ENCODE results near the gene MRPL46.

MRPL46 gene

GRCh38 chr15:88467073-88467934 is at the start of gene MRPL46, which contains the start of gene MRPS11:
Gene MRPL46, minus strand, starts transcription at chr15:88467388. Its CDS starts 11 bp downstream, at chr15:88467377.
Gene MRPS11, plus strand, starts transcription at chr15:88467708. Its CDS starts 10 bp downstream, at chr15:88467718.
- no peak for TF ChIP-seq GATA3 (IDR thresholded peaks at IDR 0.05; ENCODE audit: low read depth, low read length)
- no peak; the same call in 1 of the 2 replicates for TF ChIP-seq GATA2 (IDR thresholded peaks at IDR 0.05; ENCODE audit: low read depth, low read length)

- no peak for TF ChIP-seq GATA2 (IDR thresholded peaks at IDR 0.05; ENCODE audit: low read depth, low read length)
- no peak for TF ChIP-seq GATA3 (IDR thresholded peaks at IDR 0.05; ENCODE audit: low read depth, low read length)
These were observed 46.0 kb upstream of the MRPL46 start for GRCh38 chr15:88513195-88513594.

GRCh38 chr15:88512601-88513000 is 45.4 kb upstream of the MRPL46 start:
- no peak for TF ChIP-seq GATA2 (IDR thresholded peaks at IDR 0.05; ENCODE audit: low read depth, low read length)
- no peak for TF ChIP-seq GATA3 (IDR thresholded peaks at IDR 0.05; ENCODE audit: low read depth, low read length)

- TF ChIP-seq GATA3 (IDR thresholded peaks at IDR 0.05; ENCODE audit: low read depth, low read length) (no peak), GATA2 (IDR thresholded peaks at IDR 0.05; ENCODE audit: low read depth, low read length) (no peak)
These were observed 44.9 kb upstream of the MRPL46 start for GRCh38 chr15:88512078-88512477.

- TF ChIP-seq GATA3 (IDR thresholded peaks at IDR 0.05; ENCODE audit: low read depth, low read length): no peak
- TF ChIP-seq GATA2 (IDR thresholded peaks at IDR 0.05; ENCODE audit: low read depth, low read length): no peak
These were observed 44.0 kb upstream of the MRPL46 start for GRCh38 chr15:88511161-88511560.

GRCh38 chr15:88509964-88510363 is 42.8 kb upstream of the MRPL46 start:
- no peak for TF ChIP-seq GATA2 (IDR thresholded peaks at IDR 0.05; ENCODE audit: low read depth, low read length)
- no peak for TF ChIP-seq GATA3 (IDR thresholded peaks at IDR 0.05; ENCODE audit: low read depth, low read length)

- TF ChIP-seq GATA2 (IDR thresholded peaks at IDR 0.05; ENCODE audit: low read depth, low read length) (no peak), GATA3 (IDR thresholded peaks at IDR 0.05; ENCODE audit: low read depth, low read length) (no peak)
These were observed 42.1 kb upstream of the MRPL46 start for GRCh38 chr15:88509321-88509720.

- TF ChIP-seq GATA2 (IDR thresholded peaks at IDR 0.05; ENCODE audit: low read depth, low read length) (no peak), GATA3 (IDR thresholded peaks at IDR 0.05; ENCODE audit: low read depth, low read length) (no peak)
These were observed 39.4 kb upstream of the MRPL46 start for GRCh38 chr15:88506628-88507027.

GRCh38 chr15:88505721-88506120 is 38.5 kb upstream of the MRPL46 start:
- TF ChIP-seq GATA2 (IDR thresholded peaks at IDR 0.05; ENCODE audit: low read depth, low read length) (no peak), GATA3 (IDR thresholded peaks at IDR 0.05; ENCODE audit: low read depth, low read length) (no peak)

GRCh38 chr15:88504445-88504844 is 37.3 kb upstream of the MRPL46 start:
- no peak for TF ChIP-seq GATA2 (IDR thresholded peaks at IDR 0.05; ENCODE audit: low read depth, low read length)
- no peak for TF ChIP-seq GATA3 (IDR thresholded peaks at IDR 0.05; ENCODE audit: low read depth, low read length)

- TF ChIP-seq GATA3 (IDR thresholded peaks at IDR 0.05; ENCODE audit: low read depth, low read length): no peak
- TF ChIP-seq GATA2 (IDR thresholded peaks at IDR 0.05; ENCODE audit: low read depth, low read length): no peak
These were observed 31.8 kb upstream of the MRPL46 start for GRCh38 chr15:88498996-88499395.

GRCh38 chr15:88497109-88497765 is 30.0 kb upstream of the MRPL46 start:
- TF ChIP-seq GATA2 (IDR thresholded peaks at IDR 0.05; ENCODE audit: low read depth, low read length) (no peak), GATA3 (IDR thresholded peaks at IDR 0.05; ENCODE audit: low read depth, low read length) (no peak)

GRCh38 chr15:88493844-88494243 is 26.7 kb upstream of the MRPL46 start:
- TF ChIP-seq GATA2 (IDR thresholded peaks at IDR 0.05; ENCODE audit: low read depth, low read length): no peak
- TF ChIP-seq GATA3 (IDR thresholded peaks at IDR 0.05; ENCODE audit: low read depth, low read length): no peak

GRCh38 chr15:88491158-88491557 is 24.0 kb upstream of the MRPL46 start:
- no peak for TF ChIP-seq GATA2 (IDR thresholded peaks at IDR 0.05; ENCODE audit: low read depth, low read length)
- no peak for TF ChIP-seq GATA3 (IDR thresholded peaks at IDR 0.05; ENCODE audit: low read depth, low read length)

- TF ChIP-seq GATA2 (IDR thresholded peaks at IDR 0.05; ENCODE audit: low read depth, low read length) (no peak), GATA3 (IDR thresholded peaks at IDR 0.05; ENCODE audit: low read depth, low read length) (no peak)
These were observed 22.8 kb upstream of the MRPL46 start for GRCh38 chr15:88490036-88490435.

Data from SH-SY5Y (cell line).